ELF-1 (cell line): Measurements from ENCODE around the gene SARDH.
"Not testable (repeated sequence)": the region's sequence is repeated elsewhere in the genome, so short reads cannot be mapped to it uniquely, and the experiment has no call there.

Source experiments
- DNase-seq: peaks from one replicate; pipeline ENCODE4 v3.0.0-alpha.2; 2016; ENCODE audit warnings: low read depth, low spot score

SARDH gene

DNA sequence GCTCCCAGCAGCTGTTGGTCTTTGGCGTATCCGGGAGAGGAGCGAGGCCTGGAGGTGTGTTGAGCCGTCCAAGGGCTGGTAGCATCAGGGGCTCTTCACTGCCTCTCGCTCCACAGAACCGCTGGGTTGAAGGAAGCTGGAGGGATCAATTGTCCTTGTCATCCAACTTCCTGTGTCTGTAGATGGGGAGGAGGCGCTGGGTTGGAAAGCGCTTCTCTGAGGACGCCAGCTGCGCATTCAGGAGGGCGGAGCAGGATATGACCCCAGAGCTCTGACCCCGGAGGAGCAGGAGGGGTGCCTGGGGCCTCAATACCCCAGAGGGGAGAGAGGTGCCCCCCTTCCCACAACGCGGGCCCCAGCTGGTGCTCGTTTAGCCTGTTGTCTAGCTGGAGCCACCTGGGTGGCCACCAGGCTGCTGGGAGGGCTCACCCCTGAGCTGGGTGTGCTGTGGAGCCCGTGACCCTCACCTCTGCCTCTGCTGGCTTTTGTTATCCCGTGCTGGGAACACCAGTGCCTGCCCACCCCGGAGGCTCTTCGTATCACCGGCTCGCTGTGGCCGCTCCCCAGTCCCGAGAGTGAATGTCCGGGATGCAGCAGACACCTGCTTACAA is 104.0 kb downstream of the SARDH start:
- DNase-seq, result peak; percentile 31

DNA sequence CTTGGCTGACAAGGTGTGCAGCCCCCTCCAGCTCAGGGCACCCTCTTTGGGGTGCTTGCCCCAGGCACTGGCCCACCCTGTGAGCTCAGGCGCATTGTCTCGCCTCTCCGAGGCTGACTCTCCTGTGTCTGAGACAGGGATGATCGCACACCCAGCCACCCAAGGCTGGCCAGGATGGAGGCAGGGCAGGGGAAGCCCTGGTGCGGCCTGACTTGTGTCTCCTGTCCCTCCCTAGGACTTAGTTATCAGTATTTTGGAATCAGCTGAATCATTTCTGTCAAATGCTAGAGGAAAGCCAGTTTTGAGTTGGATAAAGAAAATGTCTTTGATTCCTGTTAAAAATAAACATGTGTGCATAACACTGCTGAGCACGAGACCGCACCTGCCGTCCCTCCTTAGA is 104.5 kb downstream of the SARDH start:
- no peak for DNase-seq

DNA sequence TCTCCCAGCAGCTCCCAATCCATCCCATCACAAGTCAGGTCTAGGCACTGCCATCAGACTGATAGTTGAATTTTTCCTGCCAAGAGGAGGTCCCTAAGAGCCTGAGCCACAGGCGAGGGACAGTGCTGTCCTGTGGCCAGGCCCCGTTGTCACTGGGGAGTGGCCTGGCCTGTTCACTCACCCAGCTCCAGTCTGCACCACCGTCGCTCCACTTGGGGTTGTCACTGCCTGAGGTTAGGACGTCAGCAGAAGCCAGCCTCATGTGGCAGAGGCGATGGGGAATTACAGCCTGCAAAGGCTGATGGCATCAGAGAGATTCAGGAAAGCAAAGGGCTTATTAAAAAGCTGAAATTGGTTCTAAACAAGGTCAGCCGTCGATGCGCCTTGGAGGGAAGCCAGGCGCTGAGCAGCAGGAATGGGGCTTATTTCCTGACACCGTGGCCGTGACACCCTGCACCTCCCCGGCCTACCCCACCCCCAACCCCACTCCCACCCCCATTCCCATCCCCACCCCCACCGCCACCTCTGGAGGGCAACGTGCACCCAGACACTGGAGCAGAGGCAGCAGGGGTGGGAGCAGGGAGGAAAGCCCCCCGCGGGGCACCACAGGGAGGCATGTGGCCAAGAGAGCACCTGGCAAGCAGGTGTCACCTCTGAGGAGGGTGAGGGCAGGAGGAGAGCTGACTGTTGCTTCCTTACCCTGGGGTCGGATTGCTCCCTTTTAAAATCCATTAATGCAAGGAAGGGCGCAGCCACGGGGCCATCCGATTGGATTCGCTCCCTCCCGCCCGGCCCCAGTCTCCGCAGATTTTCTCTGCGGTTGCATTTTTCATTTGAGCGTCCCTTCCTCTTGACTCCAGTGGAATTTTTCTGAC is 105.1 kb downstream of the SARDH start:
- DNase-seq, result no peak

DNA sequence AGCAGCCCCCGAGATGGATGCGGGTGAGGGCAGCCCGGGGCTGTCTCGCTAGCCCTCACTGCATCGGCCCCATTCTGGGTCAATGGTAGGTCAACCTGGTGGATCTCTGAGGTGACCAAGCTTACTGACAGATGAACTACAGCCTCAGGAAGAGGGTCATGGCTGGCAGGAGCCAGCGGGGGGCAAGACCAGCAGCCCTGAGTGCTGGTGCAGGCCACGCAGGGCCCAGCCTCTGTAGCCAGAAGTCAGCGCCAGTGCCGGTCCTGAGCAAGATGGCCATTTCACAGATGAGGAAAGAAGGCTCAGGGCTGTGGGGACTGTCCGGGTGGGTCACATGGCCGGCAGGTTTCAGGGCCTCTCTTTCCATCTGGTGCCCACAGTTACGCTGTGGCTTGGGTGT is 107.0 kb downstream of the SARDH start:
- DNase-seq, result no peak

DNA sequence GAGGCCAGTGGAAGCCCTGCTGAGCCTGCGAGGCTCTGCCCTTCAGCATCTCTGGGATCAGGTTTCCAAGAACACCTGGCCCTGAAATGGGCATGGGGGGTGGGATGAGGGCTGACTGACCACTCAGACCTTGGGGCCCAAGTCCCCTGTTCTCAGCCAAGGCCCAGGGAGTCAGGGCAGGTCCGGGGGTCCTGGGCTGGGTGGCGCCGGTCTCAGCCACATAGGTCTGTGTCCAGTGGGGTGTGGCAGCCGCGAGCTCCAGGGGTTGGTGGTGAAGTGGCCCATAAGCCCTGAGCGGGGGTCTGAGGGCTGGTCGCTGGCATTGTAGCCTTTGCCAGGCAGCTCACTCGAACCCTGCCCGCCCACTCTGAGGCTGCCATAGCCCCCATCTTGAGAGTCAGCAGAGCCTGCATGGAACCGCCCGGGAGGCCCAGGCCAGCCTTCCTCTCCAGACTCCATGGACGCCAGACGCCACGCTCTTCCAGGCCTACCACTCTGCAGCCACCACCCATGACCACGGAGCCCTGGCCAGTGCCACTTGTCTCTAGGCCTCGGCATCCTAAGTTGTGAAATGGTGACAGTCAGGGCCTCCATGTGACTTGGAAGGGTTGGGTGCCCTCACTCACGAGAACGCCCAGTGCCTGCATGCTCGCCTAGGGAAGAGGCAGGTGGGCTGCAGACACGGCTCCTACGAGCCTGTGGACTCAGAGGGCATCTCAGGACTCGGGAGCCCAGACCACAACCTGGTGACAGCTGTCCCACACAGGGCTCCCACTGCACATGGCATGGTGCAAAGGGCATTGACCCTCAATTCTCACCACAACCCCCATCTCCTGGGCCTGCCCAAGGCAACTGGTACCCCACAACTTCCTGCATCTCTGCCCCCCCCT is 108.7 kb downstream of the SARDH start:
- no peak for DNase-seq

DNA sequence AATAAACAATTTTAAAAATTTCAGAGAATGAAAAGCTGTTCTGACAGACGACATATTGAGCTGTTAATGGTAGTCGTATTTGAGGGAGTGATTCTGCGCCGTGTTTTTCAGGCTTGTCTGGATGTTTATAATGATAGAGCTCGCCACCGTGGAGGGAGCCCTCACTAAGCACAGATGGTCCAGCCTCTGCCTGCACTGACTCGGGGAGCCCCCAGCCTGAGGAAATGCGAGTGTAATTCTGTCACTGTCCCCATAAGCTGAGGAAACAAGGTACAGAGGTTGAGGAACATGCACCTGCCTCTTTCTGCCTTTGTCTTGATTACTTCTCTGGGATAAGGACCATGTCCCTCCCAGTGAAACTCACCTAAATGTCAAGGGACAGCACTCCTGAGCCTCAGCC is 109.4 kb downstream of the SARDH start:
- no peak for DNase-seq

DNA sequence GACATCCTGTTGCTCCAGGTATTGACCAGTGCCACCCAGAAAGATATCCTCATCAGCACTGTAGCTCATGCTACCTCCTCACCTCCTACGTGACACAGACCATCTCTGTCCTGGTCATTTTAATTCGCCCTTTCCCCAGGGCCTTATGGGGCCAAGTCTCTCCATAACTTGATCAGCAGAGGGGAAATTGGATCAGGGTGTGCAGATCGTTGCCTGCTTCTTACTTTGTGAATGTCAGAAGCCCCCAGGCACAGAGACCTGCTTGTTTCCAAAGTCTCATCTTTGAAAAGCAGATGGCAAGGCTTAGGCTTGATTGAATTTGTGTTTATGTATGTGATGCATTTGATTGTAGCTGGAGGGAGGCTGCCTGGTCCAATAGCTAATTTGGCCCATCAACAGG is 110.8 kb downstream of the SARDH start:
- no peak for DNase-seq

DNA sequence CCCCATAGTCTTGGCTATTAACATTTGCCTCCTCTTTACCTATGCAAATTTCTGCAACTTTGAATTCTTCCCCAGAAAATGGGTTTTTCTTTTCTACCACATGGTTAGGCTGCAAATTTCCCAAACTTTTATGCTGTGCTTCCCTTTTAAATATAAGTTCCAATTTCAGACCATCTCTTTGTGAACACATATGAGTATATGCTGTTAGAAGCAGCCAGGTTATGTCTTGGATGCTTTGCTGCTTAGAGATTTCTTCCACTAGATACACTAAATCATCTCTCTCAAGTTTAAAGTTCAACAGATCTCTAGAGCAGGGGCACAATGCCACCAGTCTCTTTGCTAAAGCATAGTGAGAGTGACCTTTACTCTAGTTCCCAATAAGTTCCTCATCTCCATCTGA is 112.1 kb downstream of the SARDH start:
- DNase-seq, result not testable (repeated sequence)

DNA sequence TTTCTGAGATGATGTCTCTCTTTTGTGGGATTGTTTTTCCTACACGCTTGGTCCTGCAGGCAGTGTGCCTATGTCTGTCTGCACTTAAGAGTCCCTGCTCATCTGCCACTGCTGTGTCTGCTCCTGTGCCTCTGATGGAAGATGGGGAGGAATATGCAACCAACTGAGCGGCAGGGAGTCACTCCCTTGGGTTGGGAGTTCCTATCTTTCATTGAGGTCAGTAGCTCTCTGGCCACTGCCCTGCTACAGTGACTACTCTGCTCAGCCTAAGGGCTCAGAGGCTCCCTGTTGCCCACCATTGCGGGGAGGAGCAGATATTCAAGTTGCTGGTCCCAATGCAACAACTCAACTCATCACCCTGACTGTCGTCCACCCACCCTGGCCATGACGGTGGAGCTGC is 115.6 kb downstream of the SARDH start:
- no peak for DNase-seq

DNA sequence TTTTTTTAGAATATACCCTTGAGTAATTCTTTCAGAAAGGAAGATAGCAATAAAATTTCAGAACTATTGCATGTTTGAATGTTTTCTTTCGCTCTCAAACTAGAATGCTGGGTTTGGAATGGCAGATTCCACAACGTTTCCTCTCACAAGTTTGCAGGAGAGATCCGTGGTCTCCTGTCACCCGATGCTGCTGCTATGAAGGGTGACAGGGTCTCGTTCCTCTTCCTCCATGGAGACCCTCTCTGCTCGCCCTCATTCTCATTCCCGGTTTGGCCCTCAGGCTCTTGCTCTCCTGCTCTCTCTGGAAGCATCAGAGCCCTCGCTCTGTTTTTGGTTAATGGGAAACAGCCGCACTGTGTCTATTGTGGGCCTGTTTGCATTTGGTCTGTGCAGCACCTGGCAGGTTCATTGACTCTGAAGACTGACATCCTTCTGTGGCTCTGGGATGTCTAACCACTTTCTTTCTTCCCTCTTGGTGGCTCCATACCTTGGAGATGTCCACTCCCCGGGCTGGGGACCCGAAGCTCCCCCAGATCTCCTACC is 116.4 kb downstream of the SARDH start:
- DNase-seq, result no peak

DNA sequence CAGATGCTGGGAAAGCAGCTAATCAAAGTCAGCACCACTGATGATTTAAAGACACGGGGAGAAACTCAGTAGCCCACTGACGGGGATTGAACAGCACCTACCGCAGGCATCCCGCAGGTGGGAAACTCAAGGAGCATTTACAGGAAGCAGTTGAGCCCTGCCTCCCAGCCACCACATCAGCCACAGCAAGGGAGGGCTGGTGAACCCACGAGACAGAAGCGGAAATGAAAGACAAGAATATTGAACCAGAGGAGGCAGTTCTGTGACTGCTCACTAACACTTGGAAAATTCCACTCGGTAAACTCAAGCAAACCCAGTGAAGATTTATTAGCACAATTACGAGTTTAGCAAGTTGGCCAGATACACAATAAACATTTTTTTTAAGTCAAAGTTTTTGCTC is 118.4 kb downstream of the SARDH start:
- DNase-seq, result no peak

DNA sequence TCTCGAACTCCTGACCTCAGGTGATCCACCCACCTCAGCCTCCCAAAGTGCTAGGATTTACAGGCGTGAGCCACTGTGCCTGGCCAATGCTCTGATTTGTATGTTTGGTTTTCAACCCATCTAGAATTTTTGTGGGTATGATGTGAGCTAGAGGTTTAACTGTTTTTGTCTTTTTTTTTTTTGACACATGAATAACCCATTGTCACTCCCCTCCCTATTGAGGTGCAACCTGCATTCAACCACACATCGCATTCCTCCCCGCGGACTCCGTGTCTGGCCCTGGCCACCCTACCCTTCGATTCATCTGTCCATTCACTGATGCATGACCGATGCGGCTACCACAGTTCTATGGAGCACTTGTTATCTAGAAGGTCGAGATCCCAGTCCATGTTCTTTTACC is 119.4 kb downstream of the SARDH start:
- DNase-seq, result no peak

DNA sequence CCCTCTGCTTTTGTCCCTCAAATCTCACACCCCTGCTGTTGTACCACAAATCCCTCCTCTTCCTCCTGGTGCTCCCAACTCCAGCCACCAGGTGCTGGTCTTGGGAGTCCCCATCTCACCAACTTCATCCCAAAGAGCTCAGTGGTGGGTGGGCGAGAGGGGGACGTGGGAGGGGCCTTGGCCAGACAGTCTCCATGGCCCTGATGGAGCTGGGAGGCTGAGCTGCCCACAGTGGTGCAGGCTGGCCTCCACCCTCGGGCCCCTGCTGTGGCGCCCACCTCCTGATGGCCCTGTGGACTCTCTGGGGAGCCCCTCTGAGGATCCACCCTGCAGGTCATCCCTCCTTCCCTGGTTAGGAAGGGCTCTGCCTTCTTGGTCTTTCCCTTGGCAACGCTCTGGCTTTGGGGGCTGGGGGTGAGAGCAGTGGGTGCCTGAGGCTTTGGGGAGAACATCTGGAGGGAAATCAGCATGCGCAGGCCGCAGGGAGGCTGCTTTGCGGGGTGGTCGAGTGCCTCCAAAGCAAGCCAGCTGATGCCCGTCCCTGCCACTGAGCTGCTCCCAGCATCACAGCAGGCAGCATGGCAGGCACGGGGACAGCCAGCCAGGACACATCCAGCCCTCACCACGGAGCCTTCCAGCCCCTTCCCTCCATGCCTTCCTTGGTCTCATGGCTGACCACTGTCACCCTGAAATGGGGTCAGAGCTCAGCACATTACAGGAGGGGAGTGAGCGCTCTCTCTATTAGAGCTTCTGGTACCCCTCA is 121.3 kb downstream of the SARDH start:
- DNase-seq, result no peak

DNA sequence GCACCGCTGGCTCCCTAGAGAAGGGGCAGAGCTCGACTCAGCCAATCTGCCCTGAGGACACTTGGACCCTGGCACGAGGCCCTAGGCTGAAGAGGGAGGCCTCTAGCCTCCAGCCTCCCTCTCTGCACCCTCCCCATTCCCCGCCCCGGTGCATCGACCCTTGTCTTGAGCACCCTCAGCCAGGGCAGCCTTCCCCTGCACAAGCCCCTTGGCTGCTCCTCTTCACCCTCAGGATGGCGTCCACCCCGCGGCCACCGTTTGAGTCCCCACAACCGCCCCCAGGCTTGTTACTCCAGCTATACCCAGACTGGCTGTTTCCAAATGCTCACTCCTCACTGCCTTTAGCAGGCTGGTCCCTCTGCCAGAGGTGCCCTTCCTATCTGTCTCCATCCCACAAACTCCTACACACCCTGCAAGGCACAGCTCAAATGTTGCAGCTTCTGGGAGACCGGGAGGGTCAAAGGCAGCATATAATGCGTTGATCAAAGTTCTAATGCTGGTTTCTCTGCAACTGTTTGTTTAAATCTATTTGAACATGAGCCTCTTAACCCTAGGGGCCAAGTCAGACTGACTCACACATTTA is 122.5 kb downstream of the SARDH start:
- DNase-seq, result no peak

DNA sequence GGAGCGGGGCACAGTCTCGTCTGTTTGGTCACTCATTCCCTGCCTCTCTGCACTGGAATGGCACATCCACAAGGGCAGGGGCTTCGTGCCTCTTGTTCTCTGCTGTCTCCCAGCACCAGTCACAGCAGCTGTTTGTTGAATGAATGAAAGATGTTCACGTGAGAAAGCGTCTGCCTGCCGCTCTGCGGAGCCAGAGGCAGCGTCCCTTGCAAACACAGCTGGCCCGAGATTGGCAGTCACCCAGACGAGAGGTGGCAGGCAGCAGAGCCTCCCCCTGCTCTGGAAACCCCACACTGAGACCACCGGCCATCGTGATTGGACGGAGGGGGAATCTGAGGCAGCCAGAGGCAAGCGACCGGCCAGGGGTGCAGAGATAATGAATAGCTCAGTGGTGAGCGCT is 123.0 kb downstream of the SARDH start:
- no peak for DNase-seq

DNA sequence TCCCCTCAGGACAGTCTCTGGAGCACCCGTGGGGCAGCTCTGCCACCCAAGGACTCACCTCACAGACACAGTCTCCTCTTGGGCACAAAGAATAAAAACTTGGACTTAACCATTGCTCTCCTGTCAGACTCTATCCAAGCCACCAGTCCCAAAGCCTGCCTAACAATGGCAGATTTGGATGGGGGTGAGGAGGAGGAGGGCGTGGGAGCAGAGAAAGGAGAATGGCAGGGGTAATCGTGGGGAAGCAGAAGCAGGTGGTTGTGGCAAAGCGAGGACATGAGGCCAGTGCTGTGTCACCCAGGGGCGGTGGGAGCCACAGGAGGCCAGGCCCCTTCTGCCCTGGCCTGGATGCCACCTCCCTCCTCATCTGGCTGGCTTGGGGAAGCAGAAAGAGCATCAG is 123.5 kb downstream of the SARDH start:
- DNase-seq, result no peak

DNA sequence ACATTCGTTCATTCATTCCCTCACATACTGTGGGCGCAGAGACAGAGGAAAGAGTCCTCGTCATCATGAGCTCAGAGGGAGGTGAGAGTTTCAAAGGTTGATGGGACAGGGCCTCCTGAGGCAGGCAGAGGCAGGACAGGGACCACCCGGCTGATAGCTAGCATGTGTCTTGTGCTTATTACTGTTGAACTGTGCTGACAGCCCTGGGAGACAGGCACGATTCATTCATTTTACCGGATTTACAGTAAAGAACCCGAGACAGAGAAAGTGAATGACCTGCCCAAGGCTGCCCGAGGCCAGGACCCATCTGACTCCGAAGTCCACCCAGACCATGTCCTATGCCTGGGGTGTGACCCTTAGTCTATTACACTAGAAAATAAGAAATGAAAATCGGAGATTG is 124.1 kb downstream of the SARDH start:
- no peak for DNase-seq
